Inferior parietal cortex (tissue), 1 donor: ENCODE measurements around the gene EBF3.

Experiments
- DNase-seq: peaks from one replicate; pipeline ENCODE4 v3.0.0-alpha.2; 2016; ENCODE audit errors: extremely low spot score

The EBF3 gene

GRCh38 chr10:129837909-129838582, 126.0 kb downstream of the EBF3 start:
- no peak for DNase-seq

- no peak for DNase-seq
These were observed 127.8 kb downstream of the EBF3 start for GRCh38 chr10:129836253-129836652.

GRCh38 chr10:129833994-129834739, 129.9 kb downstream of the EBF3 start:
- no peak for DNase-seq

- DNase-seq, result no peak
These were observed 130.6 kb downstream of the EBF3 start for GRCh38 chr10:129833468-129833950.

GRCh38 chr10:129832573-129833467, 131.3 kb downstream of the EBF3 start:
- no peak for DNase-seq

- DNase-seq, result no peak
These were observed 132.9 kb downstream of the EBF3 start for GRCh38 chr10:129831150-129831549.

- no peak for DNase-seq
These were observed 138.2 kb downstream of the EBF3 start for GRCh38 chr10:129825826-129826225.

GRCh38 chr10:129825221-129825620, 138.9 kb downstream of the EBF3 start:
- DNase-seq, result no peak

GRCh38 chr10:129820451-129820850, 143.6 kb downstream of the EBF3 start:
- no peak for DNase-seq

GRCh38 chr10:129816656-129817045, 147.4 kb downstream of the EBF3 start:
- no peak for DNase-seq

- DNase-seq, result no peak
These were observed 148.0 kb downstream of the EBF3 start for GRCh38 chr10:129815898-129816655.

GRCh38 chr10:129814681-129815646, 149.1 kb downstream of the EBF3 start:
- no peak for DNase-seq

GRCh38 chr10:129812398-129812797, 151.7 kb downstream of the EBF3 start:
- DNase-seq, result no peak

- DNase-seq, result no peak
These were observed 152.9 kb downstream of the EBF3 start for GRCh38 chr10:129811208-129811607.

- no peak for DNase-seq
These were observed 154.2 kb downstream of the EBF3 start for GRCh38 chr10:129809841-129810240.

- DNase-seq, result no peak
These were observed 154.6 kb downstream of the EBF3 start for GRCh38 chr10:129809431-129809830.

- no peak for DNase-seq
These were observed 155.7 kb downstream of the EBF3 start for GRCh38 chr10:129808092-129808983.

GRCh38 chr10:129807211-129807610, 156.9 kb downstream of the EBF3 start:
- no peak for DNase-seq

- no peak for DNase-seq
These were observed 163.2 kb downstream of the EBF3 start for GRCh38 chr10:129800796-129801340.
